Measurements from ENCODE around the gene SEC14L5. TPM values are rescaled to one million over a fixed set of nuclear protein-coding genes. Genes with fewer than 3 reads are reported as not detected.

SEC14L5 gene
- total and polyA plus RNA-seq, 5 donors from 2014 or later, result 1.5 TPM; not detected in 4

DNA sequence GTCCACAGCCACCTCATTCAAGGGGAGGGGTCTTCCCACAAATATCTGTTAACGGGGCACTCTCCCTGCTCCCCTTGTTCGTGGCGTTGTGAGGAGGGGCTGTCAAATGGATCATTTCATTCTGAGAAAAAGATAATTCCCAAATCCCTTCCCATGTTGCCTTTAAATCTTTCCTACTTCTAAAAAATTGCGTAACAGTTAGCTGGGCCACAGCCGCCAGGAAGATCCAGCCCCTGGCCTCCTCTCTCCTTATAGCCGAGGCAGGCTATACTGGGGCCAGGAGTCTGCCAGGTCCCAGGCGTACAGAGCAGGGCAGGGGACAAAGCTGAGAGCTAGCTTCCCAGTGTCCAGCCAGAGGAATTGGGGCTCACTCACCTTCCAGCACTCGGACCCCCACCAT, 107.2 kb downstream of the SEC14L5 start:
- no peaks in the 10 kb centered on the region for H3K36me3 ChIP-seq (ENCODE audit: control insufficient read depth, insufficient read depth, low read length)
- H3K27ac ChIP-seq (ENCODE audit: insufficient read depth, low read length, poor library complexity, severe bottlenecking), result no peak overlapping the region
- peaks cover 9% of the 10 kb centered on the region for H3K27me3 Mint-ChIP-seq
- H3K27ac Mint-ChIP-seq, result no peak overlapping the region
- H3K36me3 Mint-ChIP-seq, result peaks cover 3% of the 10 kb centered on the region
- H3K4me1 Mint-ChIP-seq, result peaks cover 0 to 3% (median 0%) of the 10 kb centered on the region in 4 donors
- no peak overlapping the region for H3K4me3 ChIP-seq (ENCODE audit: low read depth, low read length)
- DNase-seq (no peak), ATAC-seq (ENCODE audit: low read depth in 2 of 2) (no peak)
- H3K4me3 Mint-ChIP-seq, result no peak overlapping the region
- no peaks in the 10 kb centered on the region for H3K27me3 ChIP-seq (ENCODE audit: control insufficient read depth, insufficient read depth, low read length)
- no peaks in the 10 kb centered on the region for H3K9me3 ChIP-seq (ENCODE audit: control insufficient read depth in 2 of 2, low read length in 2 of 2)
- no peaks in the 10 kb centered on the region for H3K4me1 ChIP-seq (ENCODE audit: control insufficient read depth, insufficient read depth, low read length, poor library complexity, severe bottlenecking)
- no peaks in the 10 kb centered on the region for H3K9me3 Mint-ChIP-seq

DNA sequence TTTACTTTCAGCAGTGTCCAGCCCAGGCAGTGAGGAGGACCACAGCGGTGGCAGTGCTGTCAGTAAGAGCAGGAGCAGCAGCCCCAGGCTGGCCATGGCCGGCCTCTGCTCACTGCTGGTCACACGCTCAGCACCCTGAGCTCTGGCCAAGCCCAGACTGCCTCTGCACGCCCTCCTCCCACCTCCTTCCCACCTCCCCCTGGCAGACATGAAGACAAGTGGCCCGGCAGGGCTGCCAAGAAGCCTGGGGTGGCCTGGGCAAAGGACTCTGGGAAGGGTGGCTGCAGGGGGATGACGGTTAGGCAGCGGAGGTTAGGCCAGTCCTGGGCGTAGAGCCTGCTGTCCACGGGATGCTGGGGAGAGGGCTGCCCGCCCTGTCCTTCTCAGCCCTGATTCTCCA, 107.7 kb downstream of the SEC14L5 start, which contains the start of gene C16orf89:
C16orf89 (minus strand) TSS at position 144 of the 400 bp plus-strand sequence; CDS start at position 96, 48 bp downstream.
- Histone ChIP-seq H3K4me1 (ENCODE audit: control insufficient read depth, insufficient read depth, low read length, poor library complexity, severe bottlenecking) (no peaks in the 10 kb centered on the region), H3K27ac (ENCODE audit: insufficient read depth, low read length, poor library complexity, severe bottlenecking) (no peak within 1 kb of the TSS), H3K4me3 (ENCODE audit: low read depth, low read length) (no peak within 1 kb of the TSS), H3K9me3 (ENCODE audit: control insufficient read depth in 2 of 2, low read length in 2 of 2) (no peaks in the 10 kb centered on the region), H3K36me3 (ENCODE audit: control insufficient read depth, insufficient read depth, low read length) (no peaks in the 10 kb centered on the region), H3K27me3 (ENCODE audit: control insufficient read depth, insufficient read depth, low read length) (no peaks in the 10 kb centered on the region)
- Mint-ChIP-seq H3K36me3 (peaks cover 3% of the 10 kb centered on the region), H3K27me3 (peaks cover 14% of the 10 kb centered on the region), H3K9me3 (no peaks in the 10 kb centered on the region), H3K4me3 (no peak within 1 kb of the TSS), H3K27ac (no peak within 1 kb of the TSS), H3K4me1 (peaks cover 0 to 4% (median 2%) of the 10 kb centered on the region in 4 donors)
- ATAC-seq (ENCODE audit: low read depth in 2 of 2) (no peak), DNase-seq (no peak)

DNA sequence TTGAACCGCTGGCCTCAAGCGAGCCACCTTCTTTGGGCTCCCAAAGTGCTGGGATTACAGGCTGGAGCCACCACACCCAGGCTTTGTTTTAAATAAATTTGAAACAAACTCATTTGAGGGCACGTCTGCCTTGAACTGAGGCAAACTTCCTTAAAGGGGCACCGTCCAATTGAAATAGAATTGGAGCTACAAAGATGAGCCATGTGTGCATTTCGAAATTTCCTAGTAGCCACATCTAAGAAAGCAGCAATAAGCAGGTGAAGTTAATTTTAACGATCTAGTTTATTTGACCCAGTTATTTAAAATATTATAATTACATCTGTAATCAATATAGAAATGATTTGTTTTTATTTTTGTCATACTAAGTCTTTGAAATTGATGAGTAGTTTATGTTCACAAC, 108.4 kb downstream of the SEC14L5 start:
- Mint-ChIP-seq H3K27ac (no peak overlapping the region), H3K36me3 (peaks cover 3% of the 10 kb centered on the region), H3K9me3 (no peaks in the 10 kb centered on the region), H3K4me3 (no peak overlapping the region), H3K4me1 (peaks cover 2 to 11% (median 5%) of the 10 kb centered on the region in 4 donors), H3K27me3 (peaks cover 15% of the 10 kb centered on the region)
- DNase-seq (no peak), ATAC-seq (ENCODE audit: low read depth in 2 of 2) (no peak)
- Histone ChIP-seq H3K9me3 (ENCODE audit: control insufficient read depth in 2 of 2, low read length in 2 of 2) (no peaks in the 10 kb centered on the region), H3K27ac (ENCODE audit: insufficient read depth, low read length, poor library complexity, severe bottlenecking) (no peak overlapping the region), H3K27me3 (ENCODE audit: control insufficient read depth, insufficient read depth, low read length) (no peaks in the 10 kb centered on the region), H3K4me1 (ENCODE audit: control insufficient read depth, insufficient read depth, low read length, poor library complexity, severe bottlenecking) (peaks cover 6% of the 10 kb centered on the region), H3K4me3 (ENCODE audit: low read depth, low read length) (no peak overlapping the region), H3K36me3 (ENCODE audit: control insufficient read depth, insufficient read depth, low read length) (no peaks in the 10 kb centered on the region)

Other genes starting within 250 kb of the SEC14L5 start
- 20.4 TPM for gene ANKS3, start 224.1 kb upstream of the SEC14L5 start, total RNA-seq
- gene ANKS3, start 224.1 kb upstream of the SEC14L5 start, polyA plus RNA-seq, result 1 to 10 TPM; 1.4 to 4.0 (median 2.5) TPM
- not detected for gene DNAAF8, start 223.8 kb upstream of the SEC14L5 start, total RNA-seq
- under 1 TPM in 1 of 4 donors, not detected in 3; 0.06 TPM for gene DNAAF8, start 223.8 kb upstream of the SEC14L5 start, polyA plus RNA-seq
- gene ZNF500, start 191.2 kb upstream of the SEC14L5 start, total RNA-seq, result 12.3 TPM
- gene ZNF500, start 191.2 kb upstream of the SEC14L5 start, polyA plus RNA-seq, result 10 to 100 TPM in 2 of 4 donors, 1 to 10 TPM in 2; 4.5 to 16.9 (median 12.1) TPM
- gene SEPTIN12, start 170.0 kb upstream of the SEC14L5 start, total RNA-seq, result 0.27 TPM
- not detected for gene SEPTIN12, start 170.0 kb upstream of the SEC14L5 start, polyA plus RNA-seq
- not detected for gene SMIM22, start 163.0 kb upstream of the SEC14L5 start, total RNA-seq
- not detected for gene SMIM22, start 163.0 kb upstream of the SEC14L5 start, polyA plus RNA-seq
- 15.9 TPM for gene ROGDI, start 155.7 kb upstream of the SEC14L5 start, total RNA-seq
- gene ROGDI, start 155.7 kb upstream of the SEC14L5 start, polyA plus RNA-seq, result 1 to 10 TPM; 4.6 to 8.2 (median 7.0) TPM
- gene GLYR1, start 111.0 kb upstream of the SEC14L5 start, total RNA-seq, result 114 TPM
- gene GLYR1, start 111.0 kb upstream of the SEC14L5 start, polyA plus RNA-seq, result 10 to 100 TPM; 29.4 to 38.6 (median 33.2) TPM
- gene UBN1, start 110.8 kb upstream of the SEC14L5 start, total RNA-seq, result 65.3 TPM
- 10 to 100 TPM; 10.8 to 12.8 (median 11.2) TPM for gene UBN1, start 110.8 kb upstream of the SEC14L5 start, polyA plus RNA-seq
- gene PPL, start 21.2 kb upstream of the SEC14L5 start, total RNA-seq, result not detected
- under 1 TPM in 3 of 4 donors, not detected in 1; 0.11 to 0.19 (median 0.14) TPM for gene PPL, start 21.2 kb upstream of the SEC14L5 start, polyA plus RNA-seq
- 23.7 TPM for gene NAGPA, start 75.6 kb downstream of the SEC14L5 start, total RNA-seq
- 10 to 100 TPM; 30.2 to 37.5 (median 33.6) TPM for gene NAGPA, start 75.6 kb downstream of the SEC14L5 start, polyA plus RNA-seq
- not detected for gene C16orf89, start 107.6 kb downstream of the SEC14L5 start, total RNA-seq
- gene C16orf89, start 107.6 kb downstream of the SEC14L5 start, polyA plus RNA-seq, result not detected
- gene ALG1, start 113.5 kb downstream of the SEC14L5 start, total RNA-seq, result 13.4 TPM
- gene ALG1, start 113.5 kb downstream of the SEC14L5 start, polyA plus RNA-seq, result 10 to 100 TPM; 27.5 to 38.8 (median 35.1) TPM
- 3.7 TPM for gene EEF2KMT, start 139.5 kb downstream of the SEC14L5 start, total RNA-seq
- gene EEF2KMT, start 139.5 kb downstream of the SEC14L5 start, polyA plus RNA-seq, result 10 to 100 TPM; 11.0 to 19.6 (median 14.9) TPM